ENCODE results near the gene PTPRN2.

Gene PTPRN2

GRCh38 chr7:158612546-158612945 is 24.9 kb upstream of the PTPRN2 start:
- Histone ChIP-seq H3K27me3 (ENCODE audit: control insufficient read depth, insufficient read depth, low read length) (no peaks in the 10 kb centered on the region), H3K4me3 (ENCODE audit: low read length) (no peak overlapping the region), H3K27ac (ENCODE audit: low read depth, low read length) (no peak overlapping the region), H3K9ac (ENCODE audit: low read length) (no peak overlapping the region), H3K36me3 (ENCODE audit: control insufficient read depth, insufficient read depth, low read length) (no peaks in the 10 kb centered on the region), H3K4me1 (ENCODE audit: control insufficient read depth, insufficient read depth, low read length) (no peaks in the 10 kb centered on the region)

- Histone ChIP-seq H3K9ac (ENCODE audit: low read length) (no peak overlapping the region), H3K27ac (ENCODE audit: low read depth, low read length) (no peak overlapping the region), H3K27me3 (ENCODE audit: control insufficient read depth, insufficient read depth, low read length) (no peaks in the 10 kb centered on the region), H3K4me3 (ENCODE audit: low read length) (no peak overlapping the region), H3K4me1 (ENCODE audit: control insufficient read depth, insufficient read depth, low read length) (no peaks in the 10 kb centered on the region), H3K36me3 (ENCODE audit: control insufficient read depth, insufficient read depth, low read length) (no peaks in the 10 kb centered on the region)
Observed at GRCh38 chr7:158611541-158611940, 23.9 kb upstream of the PTPRN2 start.

GRCh38 chr7:158609313-158609974 is 21.8 kb upstream of the PTPRN2 start:
- no peak overlapping the region for H3K4me3 ChIP-seq (ENCODE audit: low read length)
- H3K27me3 ChIP-seq (ENCODE audit: control insufficient read depth, insufficient read depth, low read length) = no peaks in the 10 kb centered on the region
- no peak overlapping the region for H3K9ac ChIP-seq (ENCODE audit: low read length)
- H3K36me3 ChIP-seq (ENCODE audit: control insufficient read depth, insufficient read depth, low read length) = no peaks in the 10 kb centered on the region
- no peaks in the 10 kb centered on the region for H3K4me1 ChIP-seq (ENCODE audit: control insufficient read depth, insufficient read depth, low read length)
- no peak overlapping the region for H3K27ac ChIP-seq (ENCODE audit: low read depth, low read length)

GRCh38 chr7:158607563-158607962 is 19.9 kb upstream of the PTPRN2 start:
- H3K36me3 ChIP-seq (ENCODE audit: control insufficient read depth, insufficient read depth, low read length) = no peaks in the 10 kb centered on the region
- no peaks in the 10 kb centered on the region for H3K27me3 ChIP-seq (ENCODE audit: control insufficient read depth, insufficient read depth, low read length)
- no peaks in the 10 kb centered on the region for H3K4me1 ChIP-seq (ENCODE audit: control insufficient read depth, insufficient read depth, low read length)
- H3K9ac ChIP-seq (ENCODE audit: low read length) = no peak overlapping the region
- H3K27ac ChIP-seq (ENCODE audit: low read depth, low read length) = no peak overlapping the region
- H3K4me3 ChIP-seq (ENCODE audit: low read length) = no peak overlapping the region

GRCh38 chr7:158606671-158607424 is 19.2 kb upstream of the PTPRN2 start:
- Histone ChIP-seq H3K36me3 (ENCODE audit: control insufficient read depth, insufficient read depth, low read length) (no peaks in the 10 kb centered on the region), H3K9ac (ENCODE audit: low read length) (no peak overlapping the region), H3K4me3 (ENCODE audit: low read length) (no peak overlapping the region), H3K27ac (ENCODE audit: low read depth, low read length) (no peak overlapping the region), H3K27me3 (ENCODE audit: control insufficient read depth, insufficient read depth, low read length) (no peaks in the 10 kb centered on the region), H3K4me1 (ENCODE audit: control insufficient read depth, insufficient read depth, low read length) (no peaks in the 10 kb centered on the region)

- Histone ChIP-seq H3K27me3 (ENCODE audit: control insufficient read depth, insufficient read depth, low read length) (no peaks in the 10 kb centered on the region), H3K27ac (ENCODE audit: low read depth, low read length) (no peak overlapping the region), H3K4me3 (ENCODE audit: low read length) (no peak overlapping the region), H3K36me3 (ENCODE audit: control insufficient read depth, insufficient read depth, low read length) (no peaks in the 10 kb centered on the region), H3K9ac (ENCODE audit: low read length) (no peak overlapping the region), H3K4me1 (ENCODE audit: control insufficient read depth, insufficient read depth, low read length) (no peaks in the 10 kb centered on the region)
Observed at GRCh38 chr7:158606129-158606528, 18.5 kb upstream of the PTPRN2 start.

- Histone ChIP-seq H3K27ac (ENCODE audit: low read depth, low read length) (no peak overlapping the region), H3K9ac (ENCODE audit: low read length) (no peak overlapping the region), H3K27me3 (ENCODE audit: control insufficient read depth, insufficient read depth, low read length) (no peaks in the 10 kb centered on the region), H3K4me3 (ENCODE audit: low read length) (no peak overlapping the region), H3K4me1 (ENCODE audit: control insufficient read depth, insufficient read depth, low read length) (no peaks in the 10 kb centered on the region), H3K36me3 (ENCODE audit: control insufficient read depth, insufficient read depth, low read length) (no peaks in the 10 kb centered on the region)
Observed at GRCh38 chr7:158603773-158604755, 16.4 kb upstream of the PTPRN2 start.

- Histone ChIP-seq H3K4me3 (ENCODE audit: low read length) (no peak overlapping the region), H3K27me3 (ENCODE audit: control insufficient read depth, insufficient read depth, low read length) (no peaks in the 10 kb centered on the region), H3K9ac (ENCODE audit: low read length) (no peak overlapping the region), H3K36me3 (ENCODE audit: control insufficient read depth, insufficient read depth, low read length) (no peaks in the 10 kb centered on the region), H3K27ac (ENCODE audit: low read depth, low read length) (no peak overlapping the region), H3K4me1 (ENCODE audit: control insufficient read depth, insufficient read depth, low read length) (no peaks in the 10 kb centered on the region)
Observed at GRCh38 chr7:158602905-158603772, 15.5 kb upstream of the PTPRN2 start.

GRCh38 chr7:158602041-158602440 is 14.4 kb upstream of the PTPRN2 start:
- no peaks in the 10 kb centered on the region for H3K4me1 ChIP-seq (ENCODE audit: control insufficient read depth, insufficient read depth, low read length)

GRCh38 chr7:158601090-158601489 is 13.5 kb upstream of the PTPRN2 start:
- Histone ChIP-seq H3K36me3 (ENCODE audit: control insufficient read depth, insufficient read depth, low read length) (no peaks in the 10 kb centered on the region), H3K27me3 (ENCODE audit: control insufficient read depth, insufficient read depth, low read length) (no peaks in the 10 kb centered on the region), H3K27ac (ENCODE audit: low read depth, low read length) (no peak overlapping the region), H3K9ac (ENCODE audit: low read length) (no peak overlapping the region), H3K4me1 (ENCODE audit: control insufficient read depth, insufficient read depth, low read length) (no peaks in the 10 kb centered on the region), H3K4me3 (ENCODE audit: low read length) (no peak overlapping the region)

More at GRCh38 chr7:158602041-158602440, 14.4 kb upstream of the PTPRN2 start:
- H3K4me3 ChIP-seq (ENCODE audit: low read length) = no peak overlapping the region
- H3K27ac ChIP-seq (ENCODE audit: low read depth, low read length) = no peak overlapping the region
- no peaks in the 10 kb centered on the region for H3K36me3 ChIP-seq (ENCODE audit: control insufficient read depth, insufficient read depth, low read length)
- no peaks in the 10 kb centered on the region for H3K27me3 ChIP-seq (ENCODE audit: control insufficient read depth, insufficient read depth, low read length)
- H3K9ac ChIP-seq (ENCODE audit: low read length) = no peak overlapping the region

GRCh38 chr7:158596745-158597144 is 9.1 kb upstream of the PTPRN2 start:
- Histone ChIP-seq H3K36me3 (ENCODE audit: control insufficient read depth, insufficient read depth, low read length) (no peaks in the 10 kb centered on the region), H3K4me1 (ENCODE audit: control insufficient read depth, insufficient read depth, low read length) (no peaks in the 10 kb centered on the region), H3K27ac (ENCODE audit: low read depth, low read length) (no peak overlapping the region), H3K4me3 (ENCODE audit: low read length) (no peak overlapping the region), H3K27me3 (ENCODE audit: control insufficient read depth, insufficient read depth, low read length) (no peaks in the 10 kb centered on the region), H3K9ac (ENCODE audit: low read length) (no peak overlapping the region)
